AG04450 (cell line): Measurements from ENCODE around the gene EFEMP2. TPM values are rescaled to one million over a fixed set of nuclear protein-coding genes. Genes with fewer than 3 reads are reported as not detected.

Source experiments
- CTCF ChIA-PET: fragments of 300-600, 350-600 bp; formaldehyde crosslinking; extraction: SDS; loops from one replicate; lab custom pipeline; 2022; ENCODE audit warnings: antibody characterized with exemption, inconsistent platforms; lab: Charles Lee
- POLR2A ChIA-PET: fragments of 350-600 bp; formaldehyde crosslinking; extraction: SDS; loops from one replicate; lab custom pipeline; 2021; ENCODE audit warnings: antibody characterized with exemption, inconsistent platforms; lab: Yijun Ruan, JAX
- DNase-seq: peaks from one replicate; pipeline ENCODE4 v3.0.0-alpha.2; 2011; ENCODE audit warnings: low read depth, low spot score
- H3K27ac ChIP-seq: one replicate; pipeline ENCODE4 v1.5.1; 2012; ENCODE audit warnings: low read depth, low read length, control low read depth
- H3K27me3 ChIP-seq: one replicate; pipeline ENCODE4 v1.6.0; 2012; ENCODE audit warnings: low read length; ENCODE audit not compliant: control insufficient read depth, insufficient read depth
- H3K4me3 ChIP-seq: 2 replicates; pipeline ENCODE4 v1.5.1; 2011; ENCODE audit warnings: mild to moderate bottlenecking, low read depth, low read length, control low read depth
- H3K9me3 ChIP-seq: 2 replicates; pipeline ENCODE4 v1.5.1; 2012; ENCODE audit warnings: low read length; ENCODE audit not compliant: control insufficient read depth, insufficient read depth
- CTCF ChIP-seq: IDR thresholded peaks from 2 replicates; pipeline ENCODE4 v1.5.1; 2011; ENCODE audit warnings: low read depth, low read length, control low read depth, inconsistent platforms
- polyA plus RNA-seq: library from polyadenylated mRNA; depleted of rRNA; stranded (reverse); fragments of >200 nt; gene quantifications from 2 replicates; pipeline ENCODE4 v1.2.3, GENCODE V29; 2011

The EFEMP2 gene
- polyA plus RNA-seq, 1 experiment, result 190 TPM

- no peak overlapping the region for H3K27ac ChIP-seq
- no peak for TF ChIP-seq CTCF
- no peak for DNase-seq
- peaks cover 18% of the 10 kb centered on the region; the same call in 1 of the 2 replicates for H3K9me3 ChIP-seq
- no peaks in the 10 kb centered on the region for H3K27me3 ChIP-seq
- POLR2A ChIA-PET, result interaction anchor here (0.7 to 1.3 kb wide), 4 partner anchors 20 to 415 kb away, joined by 3 to 8 read pairs (median 3); partner anchors contain the start of genes RAB1B and SNX32
- no peak overlapping the region for H3K4me3 ChIP-seq
- CTCF ChIA-PET, result interaction anchor here (1.1 kb wide), 1 partner anchor 35 kb away, joined by 3 read pairs; the partner anchor contains the start of gene FIBP
These were observed 19.2 kb downstream of the EFEMP2 start for GRCh38 chr11:65853246-65853979.

- ChIA-PET CTCF (interaction anchor here (0.6 kb wide), 1 partner anchor 13 kb away, joined by 3 read pairs; no protein-coding TSS in a partner anchor), POLR2A (interaction anchor here (0.6 to 1.3 kb wide), 8 partner anchors 19 to 416 kb away, joined by 3 to 8 read pairs (median 3); partner anchors contain the start of genes FIBP, PCNX3, RAB1B and SNX32)
- no peak for DNase-seq
- no peak for TF ChIP-seq CTCF
- Histone ChIP-seq H3K9me3 (peaks cover 18% of the 10 kb centered on the region; the same call in 1 of the 2 replicates), H3K27me3 (no peaks in the 10 kb centered on the region), H3K4me3 (no peak overlapping the region), H3K27ac (no peak overlapping the region)
These were observed 19.9 kb downstream of the EFEMP2 start for GRCh38 chr11:65852508-65853245.

GRCh38 chr11:65851811-65852507 is 20.6 kb downstream of the EFEMP2 start:
- no peak for TF ChIP-seq CTCF
- no peak for DNase-seq
- Histone ChIP-seq H3K27ac (no peak overlapping the region), H3K9me3 (peaks cover 18% of the 10 kb centered on the region; the same call in 1 of the 2 replicates), H3K27me3 (no peaks in the 10 kb centered on the region), H3K4me3 (no peak overlapping the region)
- POLR2A ChIA-PET, result interaction anchor here (0.6 to 5.0 kb wide), 9 partner anchors 7 to 237 kb away, joined by 3 to 40 read pairs (median 5); partner anchors contain the start of genes CCDC85B, CFL1, FIBP and MUS81
- CTCF ChIA-PET, result interaction anchor here (0.6 to 1.0 kb wide), 3 partner anchors 14 to 120 kb away, joined by 3 to 5 read pairs (median 5); partner anchors contain the start of gene FIBP

- Histone ChIP-seq H3K9me3 (peaks cover 18% of the 10 kb centered on the region; the same call in 1 of the 2 replicates), H3K27me3 (no peaks in the 10 kb centered on the region), H3K27ac (no peak overlapping the region), H3K4me3 (no peak overlapping the region)
- ChIA-PET POLR2A (interaction anchor here (1.2 to 5.0 kb wide), 5 partner anchors 8 to 40 kb away, joined by 3 to 40 read pairs (median 6); partner anchors contain the start of genes CCDC85B, CFL1, MUS81 and SNX32), CTCF (interaction anchor here (0.6 to 1.0 kb wide), 2 partner anchors 37 to 121 kb away, joined by 5 read pairs; partner anchors contain the start of gene FIBP)
- peak; percentile 58 for TF ChIP-seq CTCF
- DNase-seq, result no peak
These were observed 21.5 kb downstream of the EFEMP2 start for GRCh38 chr11:65851083-65851579.
